Putamen (tissue), 1 donor: ENCODE measurements around the gene ATP13A2.
"Not testable (repeated sequence)": the region's sequence is repeated elsewhere in the genome, so short reads cannot be mapped to it uniquely, and the experiment has no call there.

Experiments
- DNase-seq: peaks from one replicate; pipeline ENCODE4 v3.0.0-alpha.2; 2016; ENCODE audit warnings: low spot score

Gene ATP13A2

DNA sequence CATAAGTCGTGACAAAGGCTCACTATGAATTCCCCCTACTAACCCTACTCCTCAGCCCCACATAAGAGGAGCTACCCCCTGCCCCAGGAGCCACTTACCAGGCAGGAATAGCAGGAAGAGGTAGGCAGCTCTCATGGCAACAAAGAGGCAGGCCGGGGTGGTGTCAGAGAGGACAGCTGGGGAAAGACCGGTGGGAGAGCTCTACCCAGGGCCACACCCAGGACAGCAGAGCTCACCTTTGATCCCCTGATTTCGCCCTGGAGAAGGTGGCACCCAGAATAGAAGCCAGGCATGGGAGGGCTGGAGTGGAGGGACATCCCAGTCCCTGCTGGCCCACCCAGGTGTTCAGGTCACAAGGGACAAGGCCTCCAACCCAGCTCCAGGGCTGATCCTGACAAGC lies 33.6 kb downstream of the ATP13A2 start:
- no peak for DNase-seq

DNA sequence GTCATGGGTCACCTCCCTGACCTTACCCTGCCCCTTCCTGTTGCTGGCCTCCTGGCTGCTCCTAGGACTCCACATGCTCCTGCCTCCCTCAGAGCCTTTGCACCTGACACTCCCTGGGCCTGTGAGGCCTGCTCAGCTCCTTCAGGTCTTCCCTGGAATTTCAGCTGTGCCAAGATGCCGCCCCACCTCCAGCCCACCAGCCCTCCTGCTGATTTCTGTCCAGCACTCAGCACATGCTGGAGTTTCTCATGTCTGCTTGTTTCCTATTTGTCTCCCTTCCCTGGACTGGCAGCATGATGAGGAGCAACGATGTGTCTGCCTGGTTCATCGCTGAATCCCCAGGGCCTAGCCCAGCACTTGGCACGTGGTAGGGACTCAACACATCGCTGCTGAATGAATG lies 34.4 kb downstream of the ATP13A2 start:
- no peak for DNase-seq

DNA sequence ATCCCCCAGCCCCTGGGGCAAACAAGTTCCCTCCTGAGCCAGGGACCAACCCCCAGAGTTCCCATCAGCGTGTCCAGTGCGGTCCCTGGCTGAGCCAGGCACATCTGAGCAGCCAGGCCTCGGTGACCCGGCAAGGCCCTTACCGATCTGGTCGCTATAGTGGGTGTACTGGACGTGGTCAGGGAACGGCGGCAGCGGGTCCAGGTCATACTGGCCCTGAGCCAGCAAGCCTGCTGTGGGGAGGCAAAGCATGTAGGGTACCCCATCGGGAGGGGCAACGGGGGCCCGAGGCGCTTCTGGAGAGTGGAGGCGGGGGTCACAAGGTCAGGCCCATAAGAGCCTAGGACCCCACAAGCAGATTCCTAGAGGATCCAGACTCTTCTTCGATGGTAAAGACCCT lies 34.8 kb downstream of the ATP13A2 start:
- no peak for DNase-seq

DNA sequence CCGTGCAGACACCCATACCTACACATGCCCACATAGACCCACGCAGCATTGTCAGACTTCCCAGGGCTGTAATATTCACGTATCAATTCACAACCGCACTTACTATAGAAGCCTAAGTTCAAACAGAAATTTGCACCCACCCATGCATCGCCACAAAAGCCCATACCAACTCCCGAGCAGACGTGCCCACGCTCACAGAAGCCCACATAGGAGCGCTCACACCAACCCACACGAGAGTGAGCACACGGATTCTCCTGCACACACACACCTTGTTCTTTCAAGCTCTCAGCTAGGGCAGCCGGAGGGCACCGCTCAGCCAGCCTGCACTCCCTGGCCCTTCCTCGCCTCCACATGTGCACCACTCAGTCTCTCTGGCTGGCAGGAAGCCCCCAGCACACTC lies 35.9 kb downstream of the ATP13A2 start:
- no peak for DNase-seq

DNA sequence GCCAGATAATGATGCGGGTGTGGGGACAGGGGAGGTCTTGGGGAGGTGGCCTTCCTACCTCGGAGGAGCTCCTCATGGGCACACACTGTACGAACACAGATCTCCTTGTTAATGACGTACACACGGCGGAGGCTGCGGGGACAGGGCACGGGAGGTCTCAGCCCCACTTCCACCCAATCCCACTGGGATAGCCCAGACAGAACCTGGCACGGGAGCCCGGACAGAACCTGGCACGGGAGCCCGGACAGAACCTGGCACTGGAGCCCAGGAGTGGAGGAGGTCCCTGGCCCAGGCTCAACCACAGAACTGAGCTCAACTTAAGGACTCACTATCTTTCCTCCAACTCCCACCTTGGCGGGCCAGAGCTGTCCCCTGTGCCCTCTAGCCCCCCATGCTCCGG lies 36.5 kb downstream of the ATP13A2 start:
- no peak for DNase-seq

DNA sequence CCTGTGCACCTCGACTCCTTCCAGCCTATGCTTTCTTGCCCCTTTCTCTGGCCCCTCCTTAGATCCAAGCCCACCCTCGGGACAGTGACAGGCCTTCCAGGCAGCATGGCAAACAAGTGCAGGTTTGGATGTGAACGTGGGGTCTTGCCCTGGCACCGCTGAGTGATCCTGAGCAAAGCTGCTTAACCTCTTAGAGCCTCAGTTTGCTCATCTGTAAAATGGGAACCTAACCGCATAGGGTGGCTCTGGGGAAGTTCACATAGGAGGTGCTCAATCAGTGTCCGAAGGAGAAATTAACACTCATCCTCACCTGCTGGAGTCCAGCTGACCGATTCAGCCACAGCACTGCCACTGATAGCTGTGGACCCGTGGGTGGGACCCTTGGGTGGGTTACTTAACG lies 38.5 kb downstream of the ATP13A2 start:
- no peak for DNase-seq

DNA sequence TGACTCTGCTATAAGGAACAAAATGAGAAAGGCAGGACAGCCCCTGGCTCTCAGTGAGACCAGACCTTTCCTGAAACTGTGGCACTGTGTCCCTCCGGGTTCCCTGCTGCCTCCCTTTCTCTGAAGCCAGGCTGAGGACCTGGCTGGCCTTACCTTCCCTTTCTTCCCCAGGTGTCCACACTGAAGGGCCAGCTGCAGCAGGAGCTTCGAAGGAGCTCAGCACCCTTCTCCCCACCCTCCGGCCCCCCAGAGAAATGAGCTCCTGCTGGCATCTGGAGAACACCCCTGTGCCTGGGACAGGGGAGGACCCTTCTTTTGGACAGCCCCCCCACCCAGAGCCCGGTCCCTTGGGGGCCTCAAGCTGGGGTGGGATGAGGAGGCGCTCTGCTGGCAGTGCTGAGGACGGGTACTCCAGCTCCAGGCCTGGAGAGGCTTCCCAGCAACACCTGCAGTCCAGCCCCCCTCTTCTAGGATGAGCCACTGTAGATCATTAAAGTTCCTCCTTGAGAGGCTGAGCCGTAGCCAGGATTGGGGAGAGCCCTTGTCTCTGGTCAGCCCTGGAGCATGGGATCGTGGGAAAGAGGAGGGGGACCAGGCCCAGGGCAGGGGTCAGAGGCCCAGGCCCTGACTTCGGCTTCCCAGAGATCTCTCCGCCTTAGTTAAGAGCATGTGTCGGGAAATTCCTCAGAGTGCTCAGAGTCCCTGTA lies 39.4 kb downstream of the ATP13A2 start:
- no peak for DNase-seq

DNA sequence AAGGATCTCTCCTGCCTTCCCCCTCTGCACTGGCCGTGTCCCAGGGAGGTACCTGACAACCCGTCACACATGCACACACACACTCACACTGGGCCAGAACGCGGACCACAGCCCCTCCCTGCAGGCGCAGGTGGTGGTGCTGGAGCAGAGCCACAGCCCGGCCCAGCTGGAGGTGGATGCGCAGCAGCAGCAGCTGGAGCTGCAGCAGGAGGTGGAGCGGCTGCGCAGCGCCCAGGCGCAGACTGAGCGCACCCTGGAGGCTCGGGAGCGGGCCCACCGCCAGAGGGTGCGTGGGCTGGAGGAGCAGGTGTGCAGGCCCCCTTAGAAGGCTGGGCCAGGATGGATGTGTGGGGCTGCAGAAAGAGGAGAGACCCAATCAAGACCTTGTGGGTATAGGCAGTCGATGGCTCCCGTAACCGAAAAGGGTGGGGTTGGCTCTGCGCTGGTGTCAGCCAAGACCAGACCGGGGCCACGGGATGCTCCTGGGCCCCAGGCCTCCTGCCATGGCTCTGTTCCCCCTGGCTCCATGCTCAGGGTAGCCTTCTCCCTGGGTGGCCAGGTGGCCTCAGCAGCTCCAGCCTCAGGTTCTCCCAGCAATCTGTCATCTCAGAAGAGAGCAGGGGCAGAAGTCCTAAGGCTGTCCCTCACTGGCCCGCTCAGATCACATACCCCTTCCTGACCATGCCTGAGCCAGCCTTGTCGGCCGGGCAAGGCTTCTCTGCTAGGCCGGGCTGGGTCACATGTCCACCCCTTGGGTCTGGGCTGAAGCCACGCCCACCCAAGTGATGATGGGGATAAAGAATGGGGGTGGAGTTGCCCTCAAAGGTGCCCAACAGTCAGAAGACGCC lies 40.2 kb downstream of the ATP13A2 start:
- DNase-seq = no peak

DNA sequence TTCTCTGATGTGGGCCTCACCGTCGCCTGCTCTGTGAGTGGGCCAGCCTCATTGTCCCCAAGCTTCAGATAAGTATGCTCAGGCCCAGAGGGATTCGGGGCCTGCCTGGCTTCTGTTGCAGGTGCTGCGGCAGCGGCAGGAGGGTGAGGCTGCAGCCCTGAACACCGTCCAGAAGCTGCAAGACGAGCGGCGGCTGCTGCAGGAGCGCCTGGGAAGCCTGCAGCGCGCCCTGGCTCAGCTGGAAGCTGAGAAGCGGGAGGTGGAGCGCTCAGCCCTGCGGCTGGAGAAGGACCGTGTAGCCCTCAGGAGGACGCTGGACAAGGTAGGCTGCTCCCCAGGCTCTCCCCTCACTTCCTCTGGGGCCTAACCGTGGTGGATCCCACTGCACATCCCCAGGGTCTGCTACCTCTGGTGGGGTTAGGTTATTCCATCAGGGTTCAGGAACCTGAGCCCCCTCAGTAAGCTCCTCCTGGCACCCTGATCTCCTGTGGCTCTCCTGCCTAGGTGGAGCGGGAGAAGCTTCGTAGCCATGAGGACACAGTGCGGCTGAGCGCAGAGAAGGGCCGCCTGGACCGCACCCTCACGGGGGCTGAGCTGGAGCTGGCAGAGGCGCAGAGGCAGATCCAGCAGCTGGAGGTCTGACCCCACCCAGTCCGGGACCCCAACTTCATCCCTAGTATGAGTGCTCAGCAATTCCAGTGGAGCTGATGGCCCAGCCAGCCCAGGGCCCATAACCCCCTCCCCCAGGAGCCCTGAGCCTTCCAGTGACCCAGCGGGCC lies 41.4 kb downstream of the ATP13A2 start:
- DNase-seq = no peak

DNA sequence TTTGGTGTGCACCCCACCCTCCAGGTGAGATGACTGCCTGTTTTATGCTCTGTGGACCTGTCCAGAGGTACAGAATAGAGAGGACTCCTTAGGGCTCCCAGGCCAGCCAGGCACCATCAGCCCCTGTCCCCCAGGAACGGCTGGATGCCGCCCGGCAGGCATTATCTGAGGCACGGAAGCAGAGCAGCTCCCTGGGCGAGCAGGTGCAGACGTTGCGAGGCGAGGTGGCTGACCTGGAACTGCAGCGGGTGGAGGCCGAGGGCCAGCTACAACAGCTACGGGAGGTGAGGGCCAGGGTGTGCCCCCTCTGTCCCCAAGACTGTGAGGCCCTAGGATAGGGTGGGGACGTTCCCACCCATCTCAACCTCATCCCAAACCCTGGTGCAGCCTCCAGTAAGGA lies 42.1 kb downstream of the ATP13A2 start:
- no peak for DNase-seq

DNA sequence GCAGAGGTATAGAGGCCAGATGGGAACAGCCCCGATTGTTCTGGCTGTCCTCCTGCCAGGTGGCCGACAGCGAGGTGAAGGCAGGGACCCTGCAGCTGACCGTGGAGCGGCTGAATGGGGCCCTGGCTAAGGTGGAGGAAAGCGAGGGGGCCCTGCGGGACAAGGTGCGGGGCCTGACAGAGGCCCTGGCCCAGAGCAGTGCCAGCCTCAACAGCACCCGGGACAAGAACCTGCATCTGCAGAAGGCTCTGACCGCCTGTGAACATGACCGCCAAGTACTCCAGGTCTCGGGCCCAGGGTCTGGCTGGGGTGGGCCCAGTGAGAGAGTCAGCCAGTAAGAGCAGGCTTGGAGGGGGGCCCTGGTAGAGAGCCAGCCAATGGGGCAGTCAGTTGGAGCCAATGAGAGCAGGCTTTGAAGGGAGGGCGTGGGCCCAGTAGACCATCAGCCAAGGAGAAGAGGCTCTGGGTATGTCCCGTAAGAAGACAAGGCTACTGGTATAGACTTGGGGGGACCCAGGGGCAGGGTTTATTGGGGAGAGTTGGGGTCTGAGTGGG lies 42.6 kb downstream of the ATP13A2 start:
- no peak for DNase-seq

DNA sequence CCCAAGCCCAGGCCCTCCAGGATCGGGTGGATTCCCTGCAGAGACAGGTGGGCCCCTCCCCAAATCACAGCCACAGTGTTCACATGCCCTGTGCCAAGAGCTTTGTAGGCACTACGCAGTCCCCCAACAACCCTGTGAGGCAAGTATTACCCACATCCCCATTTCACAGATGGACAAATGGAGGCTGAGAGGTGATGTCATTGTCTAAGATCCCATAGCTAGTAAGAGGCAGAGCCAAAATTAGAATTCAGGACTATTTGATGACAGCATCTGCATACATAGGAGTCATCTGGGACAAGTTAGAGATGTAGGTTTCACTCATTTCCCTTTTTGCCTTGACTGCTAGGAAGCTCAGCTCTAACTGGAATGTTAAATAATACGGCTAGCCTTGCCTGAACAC lies 43.4 kb downstream of the ATP13A2 start:
- DNase-seq = no peak

DNA sequence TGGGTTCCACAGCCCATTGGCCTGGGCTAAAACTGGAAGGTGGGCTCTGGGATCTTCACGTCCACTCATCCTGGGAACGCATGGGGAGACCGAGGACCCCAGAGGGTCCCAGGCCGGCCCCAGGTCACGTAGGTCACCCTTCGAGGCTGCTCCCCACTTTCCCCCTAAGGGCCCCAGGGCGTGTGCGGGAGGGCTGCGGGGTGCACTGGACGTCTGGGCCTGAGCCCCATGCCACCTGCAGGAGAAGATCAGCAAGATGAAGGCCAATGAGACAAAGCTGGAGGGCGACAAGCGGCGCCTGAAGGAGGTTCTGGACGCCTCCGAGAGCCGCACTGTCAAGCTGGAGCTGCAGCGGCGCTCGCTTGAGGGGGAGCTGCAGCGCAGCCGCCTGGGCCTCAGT lies 43.8 kb downstream of the ATP13A2 start:
- DNase-seq = no peak

DNA sequence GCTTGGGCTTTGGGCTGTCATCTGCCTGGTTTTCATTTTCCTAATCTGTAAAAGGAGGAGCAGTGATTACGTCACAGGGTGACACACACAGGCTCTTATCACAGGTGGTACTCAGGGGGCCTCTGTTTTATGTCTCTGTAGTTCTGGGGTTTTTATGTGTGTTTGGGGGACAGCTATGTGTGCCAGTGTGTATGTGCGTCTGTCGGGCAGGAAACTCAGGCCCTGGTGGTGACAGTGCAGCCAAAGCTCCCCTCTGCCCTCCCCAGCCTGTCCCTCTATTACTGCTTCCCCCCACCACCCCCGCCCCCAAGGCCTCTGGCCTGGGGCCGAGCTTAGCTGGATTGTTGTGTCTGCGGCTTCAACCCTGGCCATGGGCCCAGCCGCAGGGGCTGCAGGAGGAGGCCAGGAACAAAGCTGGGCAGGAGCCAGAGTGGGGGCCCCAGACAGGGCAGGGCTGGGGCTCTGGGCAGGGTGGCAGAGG lies 44.6 kb downstream of the ATP13A2 start:
- peak; percentile 41 for DNase-seq

DNA sequence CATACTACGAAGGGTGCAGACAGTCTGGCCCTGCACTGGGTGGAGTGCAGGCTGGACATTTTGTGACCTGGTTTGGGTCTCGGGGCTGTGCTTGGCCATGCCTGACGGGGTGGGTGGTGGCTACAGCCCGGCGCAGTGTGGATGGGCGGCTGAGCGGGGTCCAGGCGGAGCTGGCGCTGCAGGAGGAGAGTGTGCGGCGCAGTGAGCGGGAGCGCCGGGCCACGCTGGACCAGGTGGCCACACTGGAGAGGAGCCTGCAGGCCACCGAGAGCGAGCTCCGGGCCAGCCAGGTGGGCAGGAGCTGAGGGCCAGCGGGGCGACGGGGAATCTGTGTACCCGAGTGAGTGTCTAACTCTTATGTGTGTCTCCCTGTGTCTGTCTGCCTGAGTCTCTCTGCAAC lies 45.4 kb downstream of the ATP13A2 start:
- DNase-seq = no peak

DNA sequence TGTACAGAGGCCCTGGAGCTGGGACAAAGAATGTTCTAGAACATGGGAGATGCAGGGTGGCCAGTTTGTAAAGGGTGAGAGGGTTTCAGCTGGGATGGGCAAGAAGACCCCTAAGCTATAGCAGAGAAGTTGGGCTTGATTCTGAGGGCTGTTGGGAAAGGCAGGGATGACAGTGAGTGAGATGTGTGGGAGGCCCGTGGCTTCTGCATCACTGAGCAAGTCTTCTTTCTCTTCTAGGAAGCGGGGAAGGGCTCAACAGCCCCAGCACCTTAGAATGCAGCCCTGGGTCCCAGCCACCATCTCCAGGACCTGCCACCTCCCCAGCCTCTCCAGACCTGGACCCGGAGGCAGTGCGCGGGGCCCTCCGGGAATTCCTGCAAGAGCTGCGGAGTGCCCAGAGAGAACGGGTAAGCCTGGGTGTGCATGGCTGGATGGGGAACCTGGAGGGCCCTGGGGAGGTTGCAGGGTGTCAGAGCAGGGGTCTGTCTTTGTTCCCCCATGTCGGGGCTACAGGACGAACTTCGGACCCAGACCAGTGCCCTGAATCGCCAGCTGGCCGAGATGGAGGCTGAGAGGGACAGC lies 46.2 kb downstream of the ATP13A2 start:
- no peak for DNase-seq

DNA sequence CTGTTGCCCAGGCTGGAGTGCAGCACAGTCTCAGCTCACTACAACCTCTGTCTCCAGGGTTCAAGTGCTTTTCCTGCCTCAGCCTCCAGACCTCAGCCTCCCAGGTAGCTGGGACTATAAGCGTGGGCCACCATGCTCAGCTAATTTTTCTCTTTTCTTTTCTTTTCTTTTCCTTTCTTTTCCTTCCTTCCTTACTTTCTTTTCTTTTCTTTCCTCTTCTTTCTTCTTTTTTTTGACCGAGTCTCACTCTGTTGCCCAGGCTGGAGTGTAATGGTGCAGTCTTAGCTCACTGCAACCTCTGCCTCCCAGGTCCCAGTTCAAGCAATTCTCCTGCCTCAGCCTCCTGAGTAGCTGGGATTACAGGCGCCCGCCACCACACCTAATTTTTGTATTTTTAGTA lies 47.6 kb downstream of the ATP13A2 start:
- DNase-seq = not testable (repeated sequence)

DNA sequence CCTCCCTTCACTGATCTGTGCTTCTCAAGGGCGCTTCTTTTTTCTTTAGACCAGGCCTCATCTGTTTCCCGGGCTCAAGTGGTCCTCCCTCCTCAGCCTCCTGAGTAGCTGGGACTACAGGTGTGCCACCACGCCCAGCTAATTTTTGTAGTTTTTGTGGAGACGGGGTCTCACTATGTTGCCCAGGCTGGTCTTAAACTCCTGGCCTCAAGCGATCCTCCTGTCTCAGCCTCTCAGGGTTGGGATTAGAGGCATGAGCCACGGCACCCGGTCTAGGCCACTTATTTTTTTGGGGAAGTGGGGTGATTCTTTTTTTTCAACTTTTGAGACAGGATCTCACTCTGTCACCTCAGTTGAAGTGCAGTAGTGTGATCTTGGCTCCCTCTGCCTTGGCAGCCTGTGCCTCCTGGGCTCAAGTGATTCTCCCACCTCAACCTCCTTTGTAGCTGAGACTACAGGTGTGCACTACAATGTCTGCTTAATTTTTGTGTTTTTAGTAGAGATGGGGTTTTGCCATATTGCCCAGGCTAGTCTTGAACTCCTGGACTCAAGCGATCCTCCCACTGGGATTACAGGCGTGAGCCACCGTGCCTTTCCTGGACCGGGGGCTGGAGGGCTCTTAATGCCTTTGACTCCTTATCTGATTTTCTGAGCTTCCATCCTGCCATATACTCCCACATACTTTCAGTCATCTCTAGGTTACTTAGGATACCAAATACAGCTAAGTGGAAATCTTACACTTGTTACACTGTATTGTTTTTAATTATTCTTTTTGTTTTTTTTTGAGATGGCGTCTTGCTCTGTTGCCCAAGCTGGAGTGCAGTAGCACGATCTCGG lies 50.2 kb downstream of the ATP13A2 start:
- DNase-seq = no peak

DNA sequence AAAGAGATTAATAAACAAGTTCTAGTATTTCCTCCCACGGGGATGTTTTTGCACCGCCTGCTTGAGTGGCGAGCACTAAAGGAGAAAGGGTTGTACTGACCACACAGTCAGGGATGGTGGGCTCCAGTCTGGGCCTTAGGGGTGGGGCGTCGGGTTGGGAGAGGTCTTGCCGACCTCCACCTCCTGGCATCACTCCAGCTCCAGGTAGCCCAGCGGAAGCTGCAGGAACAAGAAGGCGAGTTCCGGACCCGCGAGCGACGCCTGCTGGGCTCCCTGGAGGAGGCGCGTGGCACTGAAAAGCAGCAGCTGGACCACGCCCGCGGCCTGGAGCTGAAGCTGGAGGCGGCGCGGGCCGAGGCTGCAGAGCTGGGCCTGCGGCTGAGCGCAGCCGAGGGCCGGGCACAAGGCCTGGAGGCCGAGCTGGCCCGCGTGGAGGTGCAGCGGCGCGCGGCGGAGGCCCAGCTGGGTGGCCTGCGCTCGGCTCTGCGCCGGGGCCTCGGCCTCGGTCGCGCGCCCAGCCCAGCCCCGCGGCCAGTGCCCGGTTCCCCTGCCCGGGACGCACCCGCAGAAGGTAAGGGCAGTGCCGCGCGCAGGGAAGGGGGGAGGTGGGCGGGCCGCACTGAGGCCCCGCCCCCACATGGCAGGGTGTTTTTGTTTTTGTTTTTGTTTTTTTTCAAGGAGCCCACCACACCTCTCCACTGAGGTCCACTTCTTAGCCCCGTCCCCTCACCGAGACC lies 51.0 kb downstream of the ATP13A2 start:
- DNase-seq = no peak

DNA sequence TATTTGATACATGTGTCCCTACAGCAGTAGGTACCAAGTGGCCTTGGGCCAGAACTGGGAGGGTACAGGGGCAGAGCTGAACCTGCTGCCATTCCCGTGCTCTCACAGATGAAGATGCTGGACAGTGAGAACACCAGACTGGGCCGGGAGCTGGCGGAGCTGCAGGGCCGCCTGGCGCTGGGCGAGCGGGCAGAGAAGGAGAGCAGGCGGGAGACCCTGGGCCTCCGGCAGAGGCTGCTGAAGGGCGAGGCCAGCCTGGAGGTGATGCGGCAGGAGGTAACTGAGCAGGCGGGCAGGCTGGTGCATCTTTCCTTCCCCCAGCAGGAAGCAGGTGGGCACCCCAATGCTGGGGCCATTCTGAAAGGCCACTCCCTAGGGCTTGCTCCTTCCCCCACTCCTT lies 53.3 kb downstream of the ATP13A2 start:
- no peak for DNase-seq
